Caki2 (cell line): ENCODE results near the gene SNAP23. TPM values are rescaled to one million over a fixed set of nuclear protein-coding genes. Genes with fewer than 3 reads are reported as not detected.

Source experiments
- DNase-seq: peaks from one replicate; pipeline ENCODE4 v3.0.0-alpha.2; 2015; ENCODE audit warnings: low read depth
- in situ Hi-C: cut with HindIII; loops from 2 replicates; pipeline ENCODE4 v1.10.0; 2016; ENCODE audit warnings: low sequenced_read_pairs, low pct_unique_long_range_greater_than_20kb, mixed read lengths
- total RNA-seq: library from RNA; depleted of rRNA; stranded (reverse); fragments of >200 nt; shearing (Covaris generic); gene quantifications from 2 replicates; pipeline ENCODE4 v1.2.3, GENCODE V29; 2014; ENCODE audit warnings: low replicate concordance; rRNA removed

Gene SNAP23
- total RNA-seq, result 39.7 and 48.0 TPM in 2 replicates

GRCh38 chr15:42495361-42496212 lies at the start of gene SNAP23:
SNAP23 (plus strand) TSS chr15:42495634; CDS start chr15:42511847, 16,213 bp downstream.
- DNase-seq, result peak; percentile 87
- in situ Hi-C loops, result no loop called here

GRCh38 chr15:42447599-42447998 lies 47.8 kb upstream of the SNAP23 start:
- in situ Hi-C loops, result no loop called here
- DNase-seq, result no peak

GRCh38 chr15:42448281-42448680 lies 47.2 kb upstream of the SNAP23 start:
- in situ Hi-C loops, result no loop called here
- DNase-seq, result no peak

GRCh38 chr15:42449770-42450424 lies 45.5 kb upstream of the SNAP23 start:
- in situ Hi-C loops, result no loop called here
- DNase-seq, result no peak

- in situ Hi-C loops, result no loop called here
- DNase-seq, result no peak
These were observed 45.0 kb upstream of the SNAP23 start for GRCh38 chr15:42450425-42450790.

- in situ Hi-C loops, result no loop called here
- DNase-seq, result no peak
These were observed 41.6 kb upstream of the SNAP23 start for GRCh38 chr15:42453826-42454225.

- no peak for DNase-seq
- in situ Hi-C loops, result no loop called here
These were observed 38.9 kb upstream of the SNAP23 start for GRCh38 chr15:42456531-42456930.

GRCh38 chr15:42456971-42457370 lies 38.5 kb upstream of the SNAP23 start:
- in situ Hi-C loops, result no loop called here

GRCh38 chr15:42457445-42458442 lies 37.7 kb upstream of the SNAP23 start:
- no peak for DNase-seq
- in situ Hi-C loops, result no loop called here

More at GRCh38 chr15:42456971-42457370, 38.5 kb upstream of the SNAP23 start:
- no peak for DNase-seq

GRCh38 chr15:42461261-42461660 lies 34.2 kb upstream of the SNAP23 start:
- DNase-seq, result no peak
- in situ Hi-C loops, result no loop called here

GRCh38 chr15:42465520-42466259 lies 29.7 kb upstream of the SNAP23 start:
- DNase-seq, result no peak
- in situ Hi-C loops, result no loop called here

- in situ Hi-C loops, result no loop called here
- no peak for DNase-seq
These were observed 24.4 kb upstream of the SNAP23 start for GRCh38 chr15:42471002-42471401.

GRCh38 chr15:42474827-42475226 lies 20.6 kb upstream of the SNAP23 start:
- no peak for DNase-seq
- in situ Hi-C loops, result no loop called here

- no peak for DNase-seq
- in situ Hi-C loops, result no loop called here
These were observed 12.7 kb upstream of the SNAP23 start for GRCh38 chr15:42482701-42483100.

GRCh38 chr15:42483677-42484076 lies 11.8 kb upstream of the SNAP23 start:
- DNase-seq, result no peak
- in situ Hi-C loops, result no loop called here

- in situ Hi-C loops, result no loop called here
- peak; percentile 27 for DNase-seq
These were observed 5.2 kb upstream of the SNAP23 start for GRCh38 chr15:42490291-42490670.

GRCh38 chr15:42490671-42491538 lies 4.5 kb upstream of the SNAP23 start, which contains the start of gene ZNF106:
ZNF106 (minus strand) TSS chr15:42491141; CDS start chr15:42472289, 18,852 bp downstream.
- DNase-seq, result peak; percentile 87
- in situ Hi-C loops, result no loop called here
